OCI-LY3 (cell line): Measurements from ENCODE around the gene PCDH18.

ENCODE experiments used
- H2AFZ ChIP-seq: fragments of 200-600, 300-600 bp; shearing (Covaris generic); 2 replicates; pipeline ENCODE4 v1.6.0; 2014; ENCODE audit warnings: antibody characterized with exemption, low read depth, low read length
- H3K27ac ChIP-seq: fragments of 200-600, 300-600 bp; sonication (generic); 2 replicates; pipeline ENCODE4 v1.5.1; 2014; ENCODE audit warnings: mild to moderate bottlenecking, low read length, moderate library complexity, mixed read lengths
- H3K27me3 ChIP-seq: fragments of 200-600, 300-600 bp; sonication (generic); 2 replicates; pipeline ENCODE4 v1.6.1; 2014; ENCODE audit warnings: low read depth, low read length, mixed read lengths
- H3K36me3 ChIP-seq: fragments of 200-600, 300-600 bp; sonication (generic); replicated peaks from 2 replicates; pipeline ENCODE3; 2014; ENCODE audit warnings: low read depth, low read length, mixed read lengths
- H3K4me1 ChIP-seq: fragments of 300-600, 200-600 bp; sonication (generic); 2 replicates; pipeline ENCODE4 v1.6.1; 2014; ENCODE audit warnings: low read length, mixed read lengths
- H3K4me2 ChIP-seq: fragments of 200-600, 300-600 bp; sonication (generic); 2 replicates; pipeline ENCODE4 v1.6.1; 2014; ENCODE audit warnings: low read length, mixed read lengths
- H3K4me3 ChIP-seq: fragments of 300-600, 200-600 bp; sonication (generic); 2 replicates; pipeline ENCODE4 v1.5.1; 2014; ENCODE audit warnings: antibody characterized with exemption, mild to moderate bottlenecking, low read length, moderate library complexity
- H3K79me2 ChIP-seq: fragments of 300-600, 200-600 bp; shearing (Covaris generic); 2 replicates; pipeline ENCODE4 v1.6.1; 2014; ENCODE audit warnings: mild to moderate bottlenecking, low read length, mixed read lengths
- H3K9ac ChIP-seq: fragments of 300-600, 200-600 bp; shearing (Covaris generic); 2 replicates; pipeline ENCODE4 v1.6.0; 2014; ENCODE audit warnings: mild to moderate bottlenecking, low read length, moderate library complexity
- H3K9me3 ChIP-seq: fragments of 200-600, 300-600 bp; shearing (Covaris generic); 2 replicates; pipeline ENCODE4 v1.6.1; 2014; ENCODE audit warnings: low read length, mixed read lengths; ENCODE audit not compliant: insufficient read depth
- H4K20me1 ChIP-seq: fragments of 200-600, 300-600 bp; sonication (generic); 2 replicates; pipeline ENCODE4 v1.6.1; 2016; ENCODE audit warnings: low read length, mixed read lengths; ENCODE audit not compliant: insufficient read depth
- EZH2phosphoT487 ChIP-seq: fragments of 200-600 bp; shearing (Covaris generic); IDR thresholded peaks from 2 replicates; pipeline ENCODE4 v1.6.1; 2018; ENCODE audit warnings: antibody characterized with exemption, mixed run types, low read depth
- TF ChIP-seq, protein P1 (sequence below): fragments of 200-600, 300-600 bp; sonication (generic); IDR thresholded peaks from 2 replicates; pipeline ENCODE4 v1.5.1; 2014; ENCODE audit warnings: antibody characterized with exemption, low read length, low read depth

Gene PCDH18

DNA sequence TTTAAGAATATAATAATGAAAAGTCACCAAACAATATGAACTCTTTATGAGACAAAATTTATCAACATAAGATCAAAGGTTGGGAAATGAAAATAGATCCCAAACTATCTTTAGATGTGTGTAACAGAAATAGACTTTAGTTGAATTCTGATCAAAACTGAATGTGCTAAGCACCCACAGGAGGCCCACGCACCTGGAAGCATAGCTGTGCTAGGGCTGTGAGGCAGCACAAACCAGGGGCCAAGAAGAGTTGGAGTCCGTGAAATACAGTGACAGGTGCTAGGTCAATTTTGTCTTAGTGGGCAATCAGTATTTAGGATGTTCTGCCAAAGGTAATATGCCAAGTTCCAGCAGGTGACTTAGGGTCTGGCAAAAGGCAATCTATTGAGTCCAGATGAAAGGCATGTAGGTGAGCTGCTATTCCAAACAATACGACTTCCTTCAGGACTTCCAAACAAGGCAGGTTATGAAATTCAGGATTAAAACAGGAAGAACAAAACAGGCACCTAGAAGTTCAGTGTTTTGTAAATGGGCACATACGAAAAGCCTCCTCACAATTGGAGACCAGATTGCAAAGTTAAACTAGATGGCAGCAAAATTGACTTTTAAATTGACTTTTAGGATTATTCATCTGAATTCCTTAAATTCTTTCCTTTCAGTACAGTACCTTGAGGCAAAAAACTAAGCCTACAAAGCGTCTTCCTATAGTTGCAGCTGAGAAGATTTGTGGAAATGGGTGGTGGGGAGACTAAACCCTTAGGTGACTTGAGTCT, 4.7 kb upstream of the PCDH18 start:
- H3K27ac ChIP-seq, result no peak overlapping the region
- H3K4me3 ChIP-seq, result no peak overlapping the region
- H3K4me1 ChIP-seq, result no peaks in the 10 kb centered on the region
- H3K9ac ChIP-seq, result no peak overlapping the region
- no peaks in the 10 kb centered on the region for H3K27me3 ChIP-seq
- no peak for TF ChIP-seq EZH2phosphoT487
- TF ChIP-seq, protein P1, sequence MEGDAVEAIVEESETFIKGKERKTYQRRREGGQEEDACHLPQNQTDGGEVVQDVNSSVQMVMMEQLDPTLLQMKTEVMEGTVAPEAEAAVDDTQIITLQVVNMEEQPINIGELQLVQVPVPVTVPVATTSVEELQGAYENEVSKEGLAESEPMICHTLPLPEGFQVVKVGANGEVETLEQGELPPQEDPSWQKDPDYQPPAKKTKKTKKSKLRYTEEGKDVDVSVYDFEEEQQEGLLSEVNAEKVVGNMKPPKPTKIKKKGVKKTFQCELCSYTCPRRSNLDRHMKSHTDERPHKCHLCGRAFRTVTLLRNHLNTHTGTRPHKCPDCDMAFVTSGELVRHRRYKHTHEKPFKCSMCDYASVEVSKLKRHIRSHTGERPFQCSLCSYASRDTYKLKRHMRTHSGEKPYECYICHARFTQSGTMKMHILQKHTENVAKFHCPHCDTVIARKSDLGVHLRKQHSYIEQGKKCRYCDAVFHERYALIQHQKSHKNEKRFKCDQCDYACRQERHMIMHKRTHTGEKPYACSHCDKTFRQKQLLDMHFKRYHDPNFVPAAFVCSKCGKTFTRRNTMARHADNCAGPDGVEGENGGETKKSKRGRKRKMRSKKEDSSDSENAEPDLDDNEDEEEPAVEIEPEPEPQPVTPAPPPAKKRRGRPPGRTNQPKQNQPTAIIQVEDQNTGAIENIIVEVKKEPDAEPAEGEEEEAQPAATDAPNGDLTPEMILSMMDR, result no peak
- H3K79me2 ChIP-seq, result no peaks in the 10 kb centered on the region
- H2AFZ ChIP-seq, result no peak overlapping the region
- no peaks in the 10 kb centered on the region for H4K20me1 ChIP-seq
- no peak overlapping the region for H3K4me2 ChIP-seq
- H3K36me3 ChIP-seq, result no peaks in the 10 kb centered on the region
- H3K9me3 ChIP-seq, result no peaks in the 10 kb centered on the region

- Histone ChIP-seq H3K9me3 (no peaks in the 10 kb centered on the region), H3K4me2 (no peak overlapping the region), H3K4me3 (no peak overlapping the region), H3K4me1 (no peaks in the 10 kb centered on the region), H2AFZ (no peak overlapping the region), H3K27me3 (no peaks in the 10 kb centered on the region), H3K36me3 (no peaks in the 10 kb centered on the region), H3K9ac (no peak overlapping the region), H3K27ac (no peak overlapping the region), H3K79me2 (no peaks in the 10 kb centered on the region), H4K20me1 (no peaks in the 10 kb centered on the region)
- no peak for TF ChIP-seq EZH2phosphoT487
These were observed 3.4 kb upstream of the PCDH18 start for GRCh38 chr4:137535718-137536117.

DNA sequence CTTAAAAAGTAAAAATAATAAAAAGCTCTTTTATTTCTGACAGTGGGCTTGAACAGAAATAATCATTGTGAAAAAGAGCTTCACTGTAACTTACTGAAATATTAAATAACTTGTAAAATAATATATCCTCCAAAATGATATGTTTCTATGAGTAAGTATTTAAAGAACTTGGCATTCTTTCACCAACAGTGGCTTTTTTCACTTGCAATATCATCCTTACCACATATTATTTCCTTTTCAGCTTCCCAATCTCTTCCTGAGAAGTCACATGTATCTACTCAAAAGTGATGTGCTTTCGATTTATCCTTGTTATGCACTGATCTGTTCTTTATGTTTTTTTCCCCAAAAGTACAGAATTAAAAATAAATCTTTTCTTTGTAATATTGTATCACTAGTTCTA, 2.2 kb upstream of the PCDH18 start:
- H3K9ac ChIP-seq, result no peak overlapping the region
- H2AFZ ChIP-seq, result no peak overlapping the region
- H3K4me1 ChIP-seq, result no peaks in the 10 kb centered on the region
- no peaks in the 10 kb centered on the region for H3K27me3 ChIP-seq
- H3K36me3 ChIP-seq, result no peaks in the 10 kb centered on the region
- no peaks in the 10 kb centered on the region for H3K79me2 ChIP-seq
- H3K9me3 ChIP-seq, result no peaks in the 10 kb centered on the region
- H4K20me1 ChIP-seq, result no peaks in the 10 kb centered on the region
- H3K4me3 ChIP-seq, result no peak overlapping the region
- no peak overlapping the region for H3K4me2 ChIP-seq
- H3K27ac ChIP-seq, result no peak overlapping the region
- TF ChIP-seq EZH2phosphoT487, result no peak
- TF ChIP-seq, protein P1, result no peak

DNA sequence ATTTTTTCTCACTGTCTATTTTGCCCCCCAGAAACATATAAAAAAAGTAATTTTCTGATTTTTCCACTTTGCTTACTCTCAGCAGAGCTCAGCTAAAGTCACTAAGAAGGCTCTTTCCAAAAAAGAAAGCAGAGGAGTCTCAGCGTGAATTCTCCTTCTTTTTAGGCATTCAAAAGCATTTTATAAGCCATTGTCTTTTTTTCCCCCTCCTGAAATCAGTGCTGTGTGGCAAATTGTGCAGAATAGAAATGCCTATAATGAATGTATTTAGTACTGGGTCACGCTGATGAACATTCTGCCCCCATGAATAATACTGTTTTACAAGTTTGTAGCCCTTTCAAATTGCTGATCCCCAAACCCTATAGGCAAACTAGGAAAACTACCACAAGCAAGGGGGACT, 1.6 kb upstream of the PCDH18 start:
- H3K4me3 ChIP-seq, result no peak overlapping the region
- no peaks in the 10 kb centered on the region for H3K9me3 ChIP-seq
- H3K79me2 ChIP-seq, result no peaks in the 10 kb centered on the region
- no peaks in the 10 kb centered on the region for H3K27me3 ChIP-seq
- H3K27ac ChIP-seq, result no peak overlapping the region
- no peaks in the 10 kb centered on the region for H3K36me3 ChIP-seq
- H3K4me1 ChIP-seq, result no peaks in the 10 kb centered on the region
- TF ChIP-seq, protein P1, result no peak
- TF ChIP-seq EZH2phosphoT487, result no peak
- H3K9ac ChIP-seq, result no peak overlapping the region
- no peaks in the 10 kb centered on the region for H4K20me1 ChIP-seq
- no peak overlapping the region for H2AFZ ChIP-seq
- no peak overlapping the region for H3K4me2 ChIP-seq
